ENCODE measurements around the gene SMYD1. TPM values are rescaled to one million over a fixed set of nuclear protein-coding genes. Genes with fewer than 3 reads are reported as not detected.

The SMYD1 gene
- total RNA-seq, 2 experiments from 2014 or later: not detected

- peaks cover 13% of the 10 kb centered on the region for H3K9me3 Mint-ChIP-seq
- H3K4me3 Mint-ChIP-seq: no peak overlapping the region
- H3K27ac Mint-ChIP-seq: no peak overlapping the region
- H3K27me3 Mint-ChIP-seq: peaks cover 21% of the 10 kb centered on the region
- TF ChIP-seq CTCF (IDR thresholded peaks at IDR 0.05): no peak
- POLR2A ChIA-PET: no interaction called here
- H3K36me3 Mint-ChIP-seq (ENCODE audit: low read depth): no peaks in the 10 kb centered on the region
- no peak for ATAC-seq
- CTCF ChIA-PET: interaction anchor here (2.6 to 2.8 kb wide), 2 partner anchors 15 to 84 kb away, joined by 15 to 17 read pairs; no protein-coding TSS in a partner anchor
- no peaks in the 10 kb centered on the region for H3K4me1 Mint-ChIP-seq (ENCODE audit: low read depth)
- intact Hi-C loops (cut with micrococcal nuclease): no loop called here
- DNase-seq: no peak
Observed at GRCh38 chr2:88144914-88145497, 77.4 kb downstream of the SMYD1 start.

- TF ChIP-seq CTCF (IDR thresholded peaks at IDR 0.05): no peak
- POLR2A ChIA-PET: interaction anchor here (1.3 kb wide), 1 partner anchor 26 kb away, joined by 3 read pairs; no protein-coding TSS in a partner anchor
- Mint-ChIP-seq H3K27me3 (peaks cover 20% of the 10 kb centered on the region), H3K4me3 (no peak overlapping the region), H3K27ac (no peak overlapping the region), H3K36me3 (ENCODE audit: low read depth) (no peaks in the 10 kb centered on the region), H3K4me1 (ENCODE audit: low read depth) (no peaks in the 10 kb centered on the region), H3K9me3 (peaks cover 13% of the 10 kb centered on the region)
- intact Hi-C loops (cut with micrococcal nuclease): no loop called here
- CTCF ChIA-PET: interaction anchor here (2.6 to 2.8 kb wide), 2 partner anchors 13 to 86 kb away, joined by 15 to 17 read pairs; no protein-coding TSS in a partner anchor
- DNase-seq (no peak), ATAC-seq (no peak)
Observed at GRCh38 chr2:88146590-88146989, 79.0 kb downstream of the SMYD1 start.

GRCh38 chr2:88147145-88147544, 79.5 kb downstream of the SMYD1 start:
- H3K4me1 Mint-ChIP-seq (ENCODE audit: low read depth): no peaks in the 10 kb centered on the region
- POLR2A ChIA-PET: interaction anchor here (1.3 kb wide), 1 partner anchor 26 kb away, joined by 3 read pairs; no protein-coding TSS in a partner anchor
- DNase-seq: no peak
- no peak overlapping the region for H3K27ac Mint-ChIP-seq
- H3K4me3 Mint-ChIP-seq: no peak overlapping the region
- H3K9me3 Mint-ChIP-seq: peaks cover 11% of the 10 kb centered on the region
- H3K36me3 Mint-ChIP-seq (ENCODE audit: low read depth): no peaks in the 10 kb centered on the region
- peaks cover 17% of the 10 kb centered on the region for H3K27me3 Mint-ChIP-seq
- intact Hi-C loops (cut with micrococcal nuclease): no loop called here
- CTCF ChIA-PET: interaction anchor here (2.6 to 2.8 kb wide), 2 partner anchors 13 to 86 kb away, joined by 15 to 17 read pairs; no protein-coding TSS in a partner anchor
- TF ChIP-seq CTCF (IDR thresholded peaks at IDR 0.05): no peak
- ATAC-seq: no peak

- Mint-ChIP-seq H3K36me3 (ENCODE audit: low read depth) (no peaks in the 10 kb centered on the region), H3K4me3 (no peak overlapping the region), H3K9me3 (peaks cover 18% of the 10 kb centered on the region), H3K27ac (no peak overlapping the region), H3K4me1 (ENCODE audit: low read depth) (no peaks in the 10 kb centered on the region), H3K27me3 (peaks cover 10% of the 10 kb centered on the region)
- intact Hi-C loops (cut with micrococcal nuclease): no loop called here
- no peak for TF ChIP-seq CTCF (IDR thresholded peaks at IDR 0.05)
- ChIA-PET POLR2A (no interaction called here), CTCF (no interaction called here)
- no peak for ATAC-seq
- no peak for DNase-seq
Observed at GRCh38 chr2:88148929-88149438, 81.4 kb downstream of the SMYD1 start.

GRCh38 chr2:88159481-88159880, 91.9 kb downstream of the SMYD1 start:
- H3K27me3 Mint-ChIP-seq: no peaks in the 10 kb centered on the region
- intact Hi-C loops (cut with micrococcal nuclease): no loop called here
- POLR2A ChIA-PET: interaction anchor here (0.8 to 2.3 kb wide), 2 partner anchors 100 to 143 kb away, joined by 5 to 8 read pairs; partner anchors contain the start of gene RNU2-63P
- ATAC-seq (no peak), DNase-seq (no peak)
- H3K36me3 Mint-ChIP-seq (ENCODE audit: low read depth): no peaks in the 10 kb centered on the region
- no peaks in the 10 kb centered on the region for H3K9me3 Mint-ChIP-seq
- H3K4me1 Mint-ChIP-seq (ENCODE audit: low read depth): no peaks in the 10 kb centered on the region
- TF ChIP-seq CTCF (IDR thresholded peaks at IDR 0.05): no peak
- H3K27ac Mint-ChIP-seq: no peak overlapping the region
- H3K4me3 Mint-ChIP-seq: no peak overlapping the region
- CTCF ChIA-PET: interaction anchor here (0.8 to 10.0 kb wide), 15 partner anchors 9 to 134 kb away, joined by 3 to 193 read pairs (median 4); no protein-coding TSS in a partner anchor

Data from activated CD8-positive, alpha-beta T cell treated with anti-CD3 and anti-CD28 coated beads for 36 hours (primary cell).